Tibial artery (tissue), 4 donors: ENCODE measurements around the gene NUCKS1.

Experiments
- DNase-seq, 2 donors: peaks; one replicate each; pipeline ENCODE4 v3.0.0-alpha.2; 2019
- H3K27ac ChIP-seq, 2 donors: fragments of 200-600 bp; sonication (generic) in 1 of 2; 1 replicate in 1 of 2; 2 replicates in 1 of 2; pipeline ENCODE4 v1.5.1; 2018 to 2019; ENCODE audit warnings: mild to moderate bottlenecking in 1 of 2
- H3K27me3 ChIP-seq, 2 donors: fragments of 200-600 bp; sonication (generic) in 1 of 2; one replicate each; pipeline versions ENCODE4 v1.5.1 to v1.6.0; 2016 to 2019
- H3K36me3 ChIP-seq, 3 donors: fragments of 200-600 bp; sonication (generic) in 2 of 3; one replicate each; pipeline ENCODE4 v1.5.1; 2016 to 2019; ENCODE audit warnings: mild to moderate bottlenecking in 2 of 3
- H3K4me1 ChIP-seq, 4 donors: fragments of 200-600 bp; sonication (generic) in 2 of 4; 1 replicate in 3 of 4; 2 replicates in 1 of 4; pipeline ENCODE4 v1.5.1; 2016 to 2019
- H3K4me3 ChIP-seq, 2 donors: fragments of 200-600 bp; sonication (generic) in 1 of 2; 1 replicate in 1 of 2; 2 replicates in 1 of 2; pipeline ENCODE4 v1.5.1; 2018 to 2019; ENCODE audit warnings: mild to moderate bottlenecking in 2 of 2
- H3K9me3 ChIP-seq, 3 donors: fragments of 200-600 bp; sonication (generic) in 1 of 3; one replicate each; pipeline ENCODE4 v1.5.1; 2016 to 2019
- CTCF ChIP-seq, 2 experiments: fragments of 200-600 bp in 1 of 2; fragments of 450-650 bp in 1 of 2; IDR thresholded peaks; one replicate each; pipeline ENCODE4 v1.5.1; 2017 to 2019; ENCODE audit warnings: antibody characterized with exemption in 2 of 2, mild to moderate bottlenecking in 1 of 2, moderate library complexity in 1 of 2
- intact Hi-C: fragments of 100-400 bp; cut with DNase I; formaldehyde crosslinking; loops from one replicate; pipeline ENCODE4 v1.15.0; 2023; ENCODE audit warnings: low total_unique reads

Gene NUCKS1

GRCh38 chr1:205763980-205764379 is 14.0 kb upstream of the NUCKS1 start:
- no peak for DNase-seq
- intact Hi-C loops = no loop called here
- H3K9me3 ChIP-seq = no peaks in the 10 kb centered on the region

GRCh38 chr1:205760606-205761005 is 10.6 kb upstream of the NUCKS1 start:
- H3K27ac ChIP-seq = no peak overlapping the region
- H3K9me3 ChIP-seq = no peaks in the 10 kb centered on the region
- no peak for DNase-seq
- intact Hi-C loops = no loop called here
- no peaks in the 10 kb centered on the region for H3K36me3 ChIP-seq
- no peaks in the 10 kb centered on the region for H3K4me1 ChIP-seq
- TF ChIP-seq CTCF (IDR thresholded peaks at IDR 0.05) = no peak
- H3K27me3 ChIP-seq = no peaks in the 10 kb centered on the region
- no peak overlapping the region for H3K4me3 ChIP-seq

More at GRCh38 chr1:205763980-205764379, 14.0 kb upstream of the NUCKS1 start:
- Histone ChIP-seq H3K27me3 (no peaks in the 10 kb centered on the region), H3K4me3 (no peak overlapping the region), H3K36me3 (peaks cover 0 to 2% (median 0%) of the 10 kb centered on the region in 3 donors), H3K4me1 (no peaks in the 10 kb centered on the region), H3K27ac (no peak overlapping the region)
- TF ChIP-seq CTCF (IDR thresholded peaks at IDR 0.05) = no peak

- Histone ChIP-seq H3K4me3 (no peak overlapping the region), H3K4me1 (no peaks in the 10 kb centered on the region), H3K27ac (no peak overlapping the region), H3K36me3 (no peaks in the 10 kb centered on the region), H3K9me3 (no peaks in the 10 kb centered on the region), H3K27me3 (no peaks in the 10 kb centered on the region)
- TF ChIP-seq CTCF (IDR thresholded peaks at IDR 0.05) = no peak
- intact Hi-C loops = loop anchor here (10.0 kb wide), 1 partner anchor 58 kb away; the partner anchor contains the start of gene SLC41A1
- no peak for DNase-seq
Observed at GRCh38 chr1:205756552-205756951, 6.6 kb upstream of the NUCKS1 start.

DNA sequence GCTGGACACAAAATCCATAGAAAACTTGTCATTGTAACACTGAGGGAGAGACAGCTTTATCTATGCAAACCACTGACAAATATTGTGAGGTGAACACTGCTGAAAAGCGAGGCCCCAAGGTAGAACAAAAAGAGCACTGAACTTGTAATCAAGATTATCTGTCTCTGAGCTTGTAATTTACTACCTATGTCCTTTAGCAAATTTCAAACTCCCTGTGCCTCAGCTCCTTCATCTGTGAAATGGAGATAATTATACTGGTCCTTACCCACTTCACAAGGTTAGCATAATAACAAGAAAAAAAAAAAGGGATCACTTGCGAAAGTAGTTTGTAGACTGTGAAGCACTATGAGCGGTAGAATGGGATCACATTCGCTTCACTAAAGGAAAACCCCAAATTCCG is 4.9 kb upstream of the NUCKS1 start:
- TF ChIP-seq CTCF (IDR thresholded peaks at IDR 0.05) = no peak
- no peaks in the 10 kb centered on the region for H3K9me3 ChIP-seq
- H3K4me1 ChIP-seq = no peaks in the 10 kb centered on the region
- H3K27me3 ChIP-seq = no peaks in the 10 kb centered on the region
- intact Hi-C loops = loop anchor here (10.0 kb wide), 1 partner anchor 60 kb away; the partner anchor contains the start of gene SLC41A1
- H3K36me3 ChIP-seq = no peaks in the 10 kb centered on the region
- no peak for DNase-seq
- no peak overlapping the region for H3K27ac ChIP-seq
- H3K4me3 ChIP-seq = no peak overlapping the region

DNA sequence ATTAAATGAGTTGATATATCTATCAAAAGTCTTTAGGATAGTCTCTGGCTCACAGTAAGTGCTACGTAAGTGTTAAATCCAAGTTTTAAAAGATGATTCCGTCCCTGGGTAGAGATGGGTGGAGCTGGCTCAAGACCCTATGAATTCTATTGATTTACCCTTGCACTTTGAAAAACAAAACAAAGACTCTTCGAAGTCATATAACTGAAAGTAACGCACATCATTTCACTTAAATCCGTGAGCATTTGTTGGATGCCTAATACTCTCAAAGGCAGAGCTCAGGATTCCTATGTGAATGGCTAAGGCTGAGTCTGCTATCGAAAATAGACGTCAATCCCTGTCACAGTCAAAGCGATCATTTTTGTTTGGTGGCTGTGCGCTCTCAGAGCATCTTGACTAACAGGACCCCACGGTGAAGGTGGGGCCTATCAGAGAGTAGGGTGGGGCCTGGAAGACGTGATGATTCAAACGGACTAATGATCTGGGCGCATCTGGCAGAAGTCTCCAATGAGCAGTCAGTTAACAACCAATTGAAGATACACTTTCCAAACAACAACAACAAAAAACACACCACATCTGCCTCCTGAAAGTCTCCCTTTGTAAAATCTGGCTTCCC is 1.2 kb upstream of the NUCKS1 start:
- Histone ChIP-seq H3K4me1 (peaks cover 0 to 23% (median 16%) of the 10 kb centered on the region in 4 donors), H3K27ac (no peak overlapping the region), H3K27me3 (no peaks in the 10 kb centered on the region), H3K36me3 (no peaks in the 10 kb centered on the region), H3K4me3 (no peak overlapping the region), H3K9me3 (no peaks in the 10 kb centered on the region)
- no peak for DNase-seq
- no peak for TF ChIP-seq CTCF (IDR thresholded peaks at IDR 0.05)
- intact Hi-C loops = loop anchor here (10.0 kb wide), 1 partner anchor 64 kb away; the partner anchor contains the start of gene SLC41A1
